Peyer's patch (tissue), 4 donors: ENCODE measurements around the gene SIL1.

Experiments
- POLR2A ChIP-seq, 2 donors: fragments of 450-650 bp; IDR thresholded peaks; one replicate each; pipeline ENCODE4 v1.5.1; 2017; ENCODE audit warnings: antibody characterized with exemption in 2 of 2, mild to moderate bottlenecking in 2 of 2, moderate library complexity in 2 of 2
- TF ChIP-seq, protein P1 (sequence below), 6 experiments: fragments of 450-650 bp in 4 of 6; fragments of 200-600 bp in 2 of 6; sonication (generic) in 1 of 6; IDR thresholded peaks; one replicate each; pipeline ENCODE4 v1.5.1; 2017 to 2019; ENCODE audit warnings: antibody characterized with exemption in 6 of 6, mild to moderate bottlenecking in 3 of 6, moderate library complexity in 1 of 6

DNA sequence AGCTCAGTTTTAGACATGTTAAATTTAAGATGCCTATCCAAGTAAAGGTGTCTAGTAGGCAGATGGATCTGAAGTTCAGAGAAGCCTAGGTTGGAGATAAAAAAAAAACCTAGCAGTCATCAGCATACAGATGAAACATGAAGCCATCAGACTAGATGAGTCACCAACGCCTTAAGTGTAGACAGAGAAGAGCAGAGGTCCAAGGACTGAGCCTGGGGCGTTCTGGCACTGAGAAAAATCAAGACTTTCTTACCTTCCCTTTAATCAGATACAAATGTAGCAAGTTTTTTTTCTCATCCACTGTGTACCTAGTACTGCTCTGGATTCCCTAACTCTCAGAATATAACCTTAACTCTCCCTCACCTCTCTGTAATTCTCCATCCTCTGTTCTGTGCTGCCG, 97.3 kb downstream of the SIL1 start:
- TF ChIP-seq, protein P1, sequence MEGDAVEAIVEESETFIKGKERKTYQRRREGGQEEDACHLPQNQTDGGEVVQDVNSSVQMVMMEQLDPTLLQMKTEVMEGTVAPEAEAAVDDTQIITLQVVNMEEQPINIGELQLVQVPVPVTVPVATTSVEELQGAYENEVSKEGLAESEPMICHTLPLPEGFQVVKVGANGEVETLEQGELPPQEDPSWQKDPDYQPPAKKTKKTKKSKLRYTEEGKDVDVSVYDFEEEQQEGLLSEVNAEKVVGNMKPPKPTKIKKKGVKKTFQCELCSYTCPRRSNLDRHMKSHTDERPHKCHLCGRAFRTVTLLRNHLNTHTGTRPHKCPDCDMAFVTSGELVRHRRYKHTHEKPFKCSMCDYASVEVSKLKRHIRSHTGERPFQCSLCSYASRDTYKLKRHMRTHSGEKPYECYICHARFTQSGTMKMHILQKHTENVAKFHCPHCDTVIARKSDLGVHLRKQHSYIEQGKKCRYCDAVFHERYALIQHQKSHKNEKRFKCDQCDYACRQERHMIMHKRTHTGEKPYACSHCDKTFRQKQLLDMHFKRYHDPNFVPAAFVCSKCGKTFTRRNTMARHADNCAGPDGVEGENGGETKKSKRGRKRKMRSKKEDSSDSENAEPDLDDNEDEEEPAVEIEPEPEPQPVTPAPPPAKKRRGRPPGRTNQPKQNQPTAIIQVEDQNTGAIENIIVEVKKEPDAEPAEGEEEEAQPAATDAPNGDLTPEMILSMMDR (IDR thresholded peaks at IDR 0.05): no peak
- no peak for TF ChIP-seq POLR2A (IDR thresholded peaks at IDR 0.05)
